HG02970 (cell line): Measurements from ENCODE around the gene UGGT1.

Experiments used
- ATAC-seq: cut with Tn5 transposase; IDR thresholded peaks from one replicate; pipeline ENCODE4 v1.9.1; 2021; ENCODE audit warnings: mild to moderate bottlenecking, moderate library complexity, moderate number of reproducible peaks; ENCODE audit not compliant: unreplicated experiment, low FRiP score

The UGGT1 gene

DNA sequence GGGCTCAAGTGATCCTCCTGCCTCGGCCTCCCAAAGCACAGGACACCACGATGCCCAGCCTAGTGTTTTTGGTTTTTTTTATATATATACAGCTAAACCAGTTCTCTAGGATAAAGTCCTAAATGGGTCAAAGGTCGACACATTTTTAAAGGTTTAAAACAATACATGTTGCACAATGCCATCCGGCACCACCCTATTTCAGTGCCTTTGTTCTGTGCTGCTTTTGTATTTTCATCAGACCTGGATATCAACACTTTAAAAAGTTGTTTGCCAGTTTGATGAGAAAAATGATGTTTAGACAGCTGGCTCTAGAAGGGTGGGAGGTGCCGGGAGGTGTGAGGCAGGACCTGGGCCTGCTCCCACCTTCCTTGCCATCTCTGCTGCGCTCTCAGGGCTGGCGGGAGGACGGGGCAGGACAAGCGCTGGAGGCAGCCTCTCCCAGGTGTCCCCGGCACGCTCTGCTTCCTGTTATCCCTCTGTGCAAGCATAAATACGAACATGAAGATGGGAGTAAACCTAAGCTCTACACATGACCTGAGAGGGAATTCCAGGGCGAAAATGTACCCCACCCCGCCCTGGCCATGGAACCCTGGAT is 124.0 kb downstream of the UGGT1 start:
- no peak for ATAC-seq

DNA sequence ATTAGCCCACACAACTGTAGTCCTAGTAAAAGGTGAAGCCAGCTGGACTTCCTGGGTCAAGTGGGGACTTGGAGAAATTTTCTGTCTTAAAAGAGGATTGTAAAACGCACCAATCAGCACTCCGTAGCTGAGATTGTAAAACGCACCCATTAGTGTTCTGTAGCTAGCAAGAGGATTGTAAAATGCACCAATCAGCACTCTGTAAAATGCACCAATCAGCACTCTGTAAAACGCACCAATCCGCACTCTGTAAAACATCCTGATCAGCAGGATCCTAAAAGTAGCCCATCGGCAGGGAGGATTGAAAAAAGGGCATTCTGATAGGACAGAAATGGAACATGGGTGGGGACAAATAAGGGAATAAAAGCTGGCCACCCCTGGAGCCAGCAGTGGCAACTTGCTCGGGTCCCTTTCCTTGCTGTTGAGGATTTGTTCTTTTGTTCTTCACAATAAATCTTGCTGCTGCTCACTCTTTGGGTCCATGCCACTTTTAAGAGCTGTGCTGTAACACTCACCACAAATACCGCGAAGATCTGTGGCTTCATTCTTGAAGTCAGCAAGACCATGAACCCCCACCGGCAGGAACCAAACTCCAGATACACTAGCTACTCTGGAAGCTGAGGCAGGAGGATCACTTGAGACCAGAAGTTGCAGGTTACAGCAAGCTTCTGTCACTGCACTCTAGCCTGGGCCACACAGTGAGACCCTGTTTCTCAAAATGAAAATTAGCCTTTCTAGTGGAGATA is 125.1 kb downstream of the UGGT1 start:
- no peak for ATAC-seq

GRCh38 chr2:128217671-128218070 is 126.7 kb downstream of the UGGT1 start:
- no peak for ATAC-seq

- no peak for ATAC-seq
Observed at GRCh38 chr2:128219891-128220290, 128.9 kb downstream of the UGGT1 start.

- ATAC-seq, result no peak
Observed at GRCh38 chr2:128227862-128228261, 136.9 kb downstream of the UGGT1 start.

- ATAC-seq, result no peak
Observed at GRCh38 chr2:128228894-128229293, 137.9 kb downstream of the UGGT1 start.

- ATAC-seq, result peak; percentile 83
Observed at GRCh38 chr2:128232965-128233789, 142.2 kb downstream of the UGGT1 start.

GRCh38 chr2:128233790-128234395 is 142.9 kb downstream of the UGGT1 start:
- no peak for ATAC-seq

- no peak for ATAC-seq
Observed at GRCh38 chr2:128234613-128235012, 143.6 kb downstream of the UGGT1 start.

DNA sequence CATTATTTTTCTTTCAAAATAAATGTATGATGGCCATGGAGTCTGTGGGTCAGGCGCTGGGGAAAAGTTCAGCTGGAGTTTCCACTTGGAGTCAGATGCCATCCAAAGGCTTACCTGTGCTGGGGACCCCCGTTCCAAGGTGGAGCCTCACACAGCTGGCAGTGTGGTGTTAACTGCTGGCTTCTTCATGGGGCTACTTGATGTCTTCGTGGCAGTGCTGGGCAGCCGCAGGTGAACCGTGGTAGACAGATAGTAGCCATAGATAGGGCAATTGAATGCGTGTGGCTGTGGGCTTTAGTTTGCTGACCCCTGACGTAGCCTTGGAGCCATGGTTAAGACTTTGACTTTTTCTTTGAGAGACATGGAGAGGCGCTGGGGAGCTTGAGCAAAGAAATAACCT is 144.6 kb downstream of the UGGT1 start:
- ATAC-seq, result no peak

DNA sequence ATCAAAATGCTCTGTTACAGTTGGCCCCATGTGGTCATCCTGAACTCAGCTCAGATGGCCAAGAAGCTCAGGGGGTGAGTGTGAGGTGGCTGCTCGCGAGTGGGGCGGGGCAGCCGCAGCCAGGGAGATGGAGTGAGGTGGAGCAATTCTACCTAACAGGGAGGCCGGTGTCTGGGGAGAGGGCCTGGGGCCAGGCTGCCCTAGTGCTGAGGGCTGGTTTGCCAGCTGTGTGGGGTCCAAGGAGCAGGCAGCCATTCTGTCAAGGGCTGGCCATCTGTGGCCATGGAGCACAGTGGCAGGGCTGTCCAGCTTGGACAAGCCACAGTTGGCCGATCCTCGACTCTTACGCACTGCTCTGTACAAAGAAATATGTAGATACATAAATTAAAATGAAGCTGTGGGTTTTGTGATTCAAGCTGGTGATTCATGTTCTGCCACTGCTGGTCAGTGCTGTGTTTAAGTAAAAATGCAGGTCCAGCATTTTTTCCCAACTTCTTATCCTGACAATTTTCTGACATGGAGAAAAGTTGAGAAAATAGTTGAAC is 145.6 kb downstream of the UGGT1 start:
- ATAC-seq, result no peak

DNA sequence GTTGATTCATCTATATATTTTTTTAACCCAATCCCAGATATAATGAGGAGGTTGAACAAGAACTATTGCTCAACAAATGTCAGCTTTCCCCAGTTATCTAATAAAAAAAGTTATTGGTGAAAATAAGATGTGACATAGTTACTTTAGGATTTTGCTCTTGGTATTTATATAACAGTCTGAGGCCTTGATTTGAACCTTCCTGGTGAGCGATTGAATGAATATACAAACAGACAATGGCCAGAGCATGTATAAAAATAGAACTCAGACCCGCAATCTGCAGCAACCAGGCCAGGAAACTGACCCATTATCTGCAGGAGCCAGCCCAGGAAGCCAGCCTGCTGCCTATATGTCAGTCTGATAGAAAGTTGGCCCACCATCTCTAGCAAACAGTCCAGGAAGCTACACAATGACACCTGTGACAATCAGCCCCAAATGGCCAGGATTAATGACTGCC is 146.1 kb downstream of the UGGT1 start:
- no peak for ATAC-seq

- ATAC-seq, result no peak
Observed at GRCh38 chr2:128237911-128238697, 147.1 kb downstream of the UGGT1 start.

- ATAC-seq, result no peak
Observed at GRCh38 chr2:128241896-128242295, 150.9 kb downstream of the UGGT1 start.
